NCI-H187 treated with DMSO at 0.1 percent for 48 hours (cell line): ENCODE measurements around the gene DCBLD1.

Experiments
- DNase-seq: peaks from one replicate; lab custom pipeline; 2025; lab: John Stamatoyannopoulos, UW

Gene DCBLD1

DNA sequence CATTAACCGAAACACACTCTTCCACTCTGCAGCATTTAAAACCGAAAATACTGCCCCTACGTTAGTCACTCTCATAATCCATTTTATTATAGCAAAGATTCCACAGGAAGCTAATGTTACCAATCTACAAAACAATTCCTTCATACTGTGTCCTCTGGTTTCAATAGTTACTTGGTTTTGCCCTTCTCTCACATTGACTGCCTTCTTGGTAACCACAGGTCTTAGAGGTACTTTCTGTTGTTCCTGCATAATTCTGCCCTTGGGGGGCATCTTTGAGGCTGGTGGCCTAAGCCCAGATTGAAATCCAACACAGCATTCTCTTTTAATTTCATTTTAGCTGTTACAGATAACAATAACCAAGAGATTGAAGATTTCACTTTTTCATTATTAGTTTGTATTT is 9.8 kb upstream of the DCBLD1 start:
- DNase-seq, result no peak

DNA sequence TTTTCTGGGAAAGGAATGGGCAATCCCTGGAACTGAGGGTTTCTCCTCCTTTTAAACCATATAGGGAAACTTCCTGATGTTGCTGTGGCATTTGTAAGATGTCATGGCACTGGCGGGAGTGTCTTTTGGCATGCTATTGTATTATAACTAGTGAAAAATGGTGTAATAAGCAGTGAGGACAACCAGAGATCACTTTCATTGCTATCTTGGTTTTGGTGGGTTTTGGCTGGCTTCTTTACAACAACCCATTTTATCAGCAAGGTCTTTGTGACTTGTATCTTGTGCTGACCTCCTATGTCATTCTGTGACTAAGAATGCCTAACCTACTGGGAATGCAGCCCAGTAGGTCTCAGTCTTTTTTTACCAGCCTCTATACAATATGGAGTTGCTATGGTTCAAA is 9.1 kb upstream of the DCBLD1 start:
- no peak for DNase-seq

DNA sequence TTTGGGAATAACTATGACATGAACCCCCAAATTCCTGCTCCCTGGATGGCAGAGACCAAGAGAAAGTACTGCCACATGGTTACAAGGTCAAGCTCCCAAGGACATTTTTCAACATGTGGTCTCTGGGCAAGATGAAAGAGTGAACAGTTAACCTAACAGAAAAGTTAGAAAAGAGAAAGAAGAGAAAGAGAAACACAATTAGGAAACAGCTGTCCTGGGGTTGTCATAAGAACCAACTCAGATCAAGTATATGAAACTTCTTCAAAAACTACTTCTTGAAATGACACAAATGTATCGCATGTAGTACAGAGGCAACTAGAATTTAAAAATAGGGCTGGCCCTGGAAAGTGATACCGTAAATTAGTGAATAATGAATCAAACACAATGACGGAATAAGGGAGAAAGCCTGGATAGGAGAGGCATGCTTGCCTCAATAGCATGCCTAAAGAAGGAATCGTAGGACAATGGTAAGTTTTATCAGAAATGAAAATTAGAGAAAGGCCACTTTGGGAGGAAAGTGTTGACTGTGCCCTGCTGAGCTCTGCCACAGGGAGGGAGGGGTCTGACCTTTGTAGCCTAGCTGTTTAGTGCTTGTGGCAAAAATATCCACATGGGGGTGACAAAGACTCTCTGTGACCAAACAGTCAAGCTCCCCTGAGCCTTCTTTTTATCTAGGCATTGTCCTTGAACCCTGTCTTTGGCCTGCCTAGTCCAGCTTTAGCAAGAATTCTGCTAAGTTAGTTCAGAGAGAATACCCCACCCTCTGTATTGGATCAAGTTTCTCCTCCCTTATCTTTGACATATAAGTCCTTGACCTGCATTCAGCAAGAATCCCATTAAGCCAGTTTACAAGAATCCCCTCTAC is 4.3 kb upstream of the DCBLD1 start:
- no peak for DNase-seq

DNA sequence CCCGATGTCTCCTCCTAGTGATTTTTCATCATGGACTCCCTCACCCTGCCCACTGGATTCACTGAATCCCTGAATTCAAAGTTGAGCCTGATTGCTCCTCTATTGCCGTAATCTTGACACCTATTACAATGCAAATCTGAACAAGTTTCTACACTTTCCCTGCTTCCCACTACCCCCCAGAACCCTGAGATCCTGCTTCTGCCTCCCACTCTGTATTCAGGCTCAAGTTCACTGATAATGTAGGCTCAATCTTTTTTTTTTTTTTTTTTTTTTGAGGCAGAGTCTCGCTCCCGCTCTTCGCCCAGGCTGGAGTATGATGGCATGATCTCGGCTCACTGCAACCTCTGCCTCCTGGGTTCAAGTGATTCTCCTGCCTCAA is 3.6 kb upstream of the DCBLD1 start:
- DNase-seq, result no peak

DNA sequence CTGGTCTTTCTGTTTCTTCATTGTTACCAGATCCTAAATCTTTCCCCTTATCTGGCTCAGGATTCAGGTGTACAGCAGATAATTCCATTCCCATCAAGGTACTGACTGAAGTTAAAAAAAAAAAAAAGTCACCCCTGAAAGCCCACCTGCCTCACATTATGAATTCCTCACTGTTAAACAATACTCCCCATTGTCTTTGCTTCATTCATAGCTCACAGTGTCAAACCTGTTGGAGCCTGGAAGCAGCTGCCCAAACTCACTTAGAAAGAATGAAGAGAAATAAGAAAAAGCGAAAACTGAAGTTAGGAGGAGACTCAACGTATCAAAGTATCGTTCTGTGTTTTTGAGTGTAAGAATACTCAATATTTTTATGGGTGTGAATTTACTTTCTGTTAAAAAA is 1.8 kb upstream of the DCBLD1 start:
- no peak for DNase-seq

DNA sequence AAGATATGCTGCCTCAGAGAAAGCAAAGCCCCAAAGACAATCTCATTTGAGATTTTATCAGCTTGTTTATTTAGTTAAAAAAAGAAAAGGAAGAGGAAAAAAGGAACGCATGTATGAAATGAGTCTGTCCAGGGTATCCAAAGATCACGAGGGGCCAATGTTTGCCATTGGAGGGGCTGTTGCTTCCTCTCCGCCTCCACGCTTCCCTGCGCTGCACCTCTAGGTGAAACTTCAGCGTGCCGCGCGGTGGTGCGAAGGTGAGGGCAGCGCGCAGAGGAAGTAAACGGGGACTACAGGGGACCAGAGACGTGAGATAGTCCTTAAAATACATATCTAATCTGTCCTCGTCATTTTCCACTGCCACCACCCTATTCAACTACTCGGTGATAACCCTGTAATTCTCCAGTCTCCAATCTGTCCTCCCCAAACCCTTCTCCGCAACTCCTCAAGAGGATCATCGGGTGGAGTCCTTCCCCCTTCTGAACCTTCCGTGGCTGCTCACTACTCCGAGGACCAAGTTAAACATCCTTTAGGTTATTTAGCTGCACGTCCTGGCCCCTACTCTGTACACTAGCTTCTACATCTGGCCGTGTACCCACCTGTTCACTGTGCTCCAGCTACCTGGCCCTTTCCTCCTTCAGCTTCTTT is 1.1 kb upstream of the DCBLD1 start:
- no peak for DNase-seq

DNA sequence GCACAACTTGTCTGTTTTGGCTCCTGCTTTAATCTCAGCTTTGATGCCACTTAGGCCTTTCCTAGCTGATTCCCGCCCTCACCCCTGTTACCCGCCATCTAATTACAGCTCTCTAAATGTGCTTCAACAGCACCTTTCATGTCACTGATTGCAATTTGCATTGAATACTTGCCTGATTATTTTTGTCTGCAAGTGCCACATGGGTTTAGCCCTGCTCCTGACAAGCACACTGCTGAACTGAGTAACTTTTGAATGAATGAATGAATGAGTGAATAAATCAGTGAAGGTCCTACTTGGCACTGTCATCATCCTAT is 591 bp upstream of the DCBLD1 start:
- no peak for DNase-seq

DNA sequence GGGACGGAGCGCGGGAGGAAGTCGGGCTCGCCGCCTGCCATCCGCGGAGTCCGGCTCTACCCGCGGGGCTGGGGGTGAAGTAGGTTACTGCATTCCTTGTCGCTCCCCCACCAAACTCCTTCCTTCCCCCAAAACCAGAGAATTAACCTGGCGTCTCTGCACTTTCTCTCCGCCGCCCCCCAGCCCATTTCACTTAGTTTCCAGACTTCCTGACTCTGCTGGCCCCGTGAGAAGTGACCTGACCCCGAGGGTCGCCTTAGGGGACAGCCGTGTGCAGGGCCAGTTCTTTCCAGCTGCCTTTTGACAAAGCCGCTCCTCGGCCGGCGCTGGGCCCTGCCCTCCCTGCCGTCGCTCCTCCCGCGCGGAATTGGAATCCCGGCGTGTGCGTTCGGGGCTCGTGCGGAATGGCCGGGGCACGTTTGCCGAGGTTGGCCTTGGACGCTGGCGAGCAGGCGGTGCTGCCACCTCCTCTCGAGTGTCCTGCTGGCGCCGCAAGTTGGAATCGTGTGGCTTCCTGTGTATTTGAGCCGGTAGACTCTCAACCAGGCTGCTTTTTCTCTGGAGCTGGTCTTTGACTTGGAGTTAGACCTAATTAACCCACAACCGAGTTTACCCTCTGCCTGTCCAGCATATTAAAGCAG is 650 bp downstream of the DCBLD1 start:
- no peak for DNase-seq

DNA sequence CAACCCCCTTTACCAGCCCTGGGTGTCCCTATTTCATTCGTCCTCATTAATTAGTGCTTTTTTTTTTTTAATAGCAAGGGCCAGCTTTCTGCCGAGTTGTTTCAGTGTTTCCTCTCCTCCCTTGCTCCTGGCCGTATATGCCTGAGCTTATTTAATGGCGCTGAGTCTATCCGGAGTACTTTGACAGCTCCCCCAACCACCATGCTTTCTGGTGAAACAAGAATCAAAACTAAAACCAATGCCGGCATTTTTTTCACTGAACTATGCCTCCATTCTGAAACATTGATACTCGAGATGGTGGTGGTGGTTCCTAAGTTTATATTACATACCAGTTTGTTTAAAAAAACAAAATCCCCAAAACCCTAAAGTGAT is 1.2 kb downstream of the DCBLD1 start:
- DNase-seq, result no peak

DNA sequence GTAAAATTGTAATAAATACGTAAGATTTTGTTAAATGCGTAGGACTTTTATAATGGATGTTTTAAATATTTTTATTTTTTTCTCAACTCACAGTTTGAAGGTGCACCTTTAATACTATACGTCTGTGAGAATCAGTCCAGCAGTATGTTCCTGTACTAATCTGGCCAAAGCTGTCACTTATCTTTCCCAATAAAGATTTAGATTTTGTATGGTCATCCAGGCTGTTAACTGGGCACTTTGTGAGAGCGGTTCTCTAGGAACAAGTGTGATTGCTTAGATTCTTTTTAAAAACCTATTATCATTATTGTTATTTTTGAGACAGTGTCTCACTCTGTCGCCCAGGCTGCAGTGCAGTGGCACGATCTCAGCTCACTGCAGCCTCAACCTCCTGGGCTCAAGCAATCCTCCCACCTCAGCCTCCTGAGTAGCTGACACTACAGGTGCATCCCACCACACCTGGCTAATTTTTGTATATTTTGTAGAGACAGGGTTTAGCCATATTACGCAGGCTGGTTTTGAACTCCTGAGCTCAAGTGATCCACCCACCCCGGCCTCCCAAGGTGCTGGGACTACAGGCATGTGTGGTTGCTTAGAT is 1.7 kb downstream of the DCBLD1 start:
- DNase-seq, result no peak

DNA sequence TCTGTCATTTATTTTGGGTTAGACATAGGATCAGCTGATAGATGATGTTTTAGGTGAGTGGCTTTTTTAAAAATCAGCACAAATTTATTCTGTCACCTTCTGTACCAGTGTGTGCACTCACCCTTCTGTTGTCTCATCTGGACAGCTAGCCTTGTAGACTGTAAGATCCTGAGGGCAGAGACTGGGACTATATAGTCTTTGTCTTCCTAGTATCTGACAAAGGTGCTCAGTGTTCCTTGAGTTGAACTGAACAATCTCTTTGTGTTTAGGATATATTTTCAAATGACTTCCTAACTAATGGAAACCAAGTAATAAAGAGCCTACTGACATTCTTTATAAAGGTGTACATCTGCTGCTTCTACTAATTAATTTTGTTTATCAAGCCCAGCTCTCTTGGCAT is 3.0 kb downstream of the DCBLD1 start:
- no peak for DNase-seq

DNA sequence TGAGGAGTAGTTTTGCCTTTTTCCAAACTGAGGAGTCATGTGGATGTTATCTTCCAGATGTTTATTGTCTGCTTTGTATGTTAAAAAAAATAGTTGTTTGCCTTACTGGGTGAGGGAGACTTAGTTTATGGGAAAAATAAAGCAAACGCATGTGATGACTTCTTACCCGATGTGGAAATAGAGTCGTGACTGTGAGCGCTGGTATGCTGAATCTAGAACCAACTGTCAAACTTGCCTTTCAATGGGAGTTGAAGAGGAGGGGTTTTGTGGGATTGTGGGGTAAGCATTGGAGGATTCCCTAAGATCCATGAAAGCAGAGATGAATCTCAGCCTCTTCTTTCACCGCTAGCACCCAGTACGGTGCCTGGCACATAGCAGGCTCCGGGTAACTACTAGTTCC is 5.3 kb downstream of the DCBLD1 start:
- DNase-seq, result no peak

DNA sequence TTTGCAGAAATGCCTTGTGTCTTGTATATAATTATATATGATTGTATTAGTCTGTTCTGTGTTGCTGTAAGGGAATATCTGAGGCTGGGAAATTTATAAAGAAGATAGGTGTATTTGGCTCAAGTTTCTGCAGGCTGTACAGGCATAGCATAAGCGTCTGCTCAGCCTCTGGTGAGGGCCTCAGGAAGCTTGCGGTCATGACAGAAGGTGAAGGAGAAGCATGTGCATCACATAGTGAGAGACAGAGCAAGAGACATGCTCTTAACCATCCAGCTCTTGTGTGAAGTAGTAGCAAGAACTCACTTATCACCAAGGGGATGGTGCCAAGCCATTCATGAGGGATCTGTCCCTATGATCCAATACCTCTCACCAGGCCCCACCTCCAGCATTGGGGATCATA is 6.5 kb downstream of the DCBLD1 start:
- DNase-seq, result no peak

DNA sequence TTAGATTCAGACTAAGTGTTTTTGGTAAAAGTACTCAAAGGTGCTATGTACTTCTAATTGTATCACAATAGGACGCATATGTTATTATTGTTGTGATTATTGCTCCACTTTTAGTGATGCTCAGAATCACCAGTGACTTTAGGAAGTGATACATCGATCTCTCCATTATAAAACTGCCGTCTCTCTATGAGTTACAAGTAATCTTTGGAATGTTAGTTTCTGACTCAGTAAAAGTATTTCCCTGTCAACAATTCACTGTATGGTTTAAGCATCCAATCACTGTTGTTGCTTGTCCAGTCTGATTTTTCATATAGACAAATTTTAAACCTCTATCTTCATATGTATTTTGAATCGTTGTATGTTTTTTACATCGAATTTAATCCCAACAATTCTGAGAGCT is 9.4 kb downstream of the DCBLD1 start:
- no peak for DNase-seq

DNA sequence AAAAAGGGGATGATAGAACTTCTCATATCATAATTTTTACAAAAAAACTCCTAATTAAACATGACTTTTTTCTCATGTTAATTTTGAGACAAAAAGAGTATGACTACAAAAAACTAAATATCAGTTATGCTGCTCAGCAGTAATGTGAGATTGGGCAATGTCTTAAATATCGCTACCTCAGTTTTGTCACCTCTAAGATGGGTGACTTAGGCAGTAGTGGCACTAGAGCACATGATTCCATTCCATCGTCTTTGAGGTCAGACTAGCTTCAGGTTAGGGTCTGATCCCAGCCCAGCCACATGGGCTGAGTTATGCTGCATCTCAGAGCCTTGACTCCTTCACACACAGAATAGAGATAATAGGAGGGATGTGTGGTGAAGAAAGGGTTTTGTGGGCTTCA is 11.0 kb downstream of the DCBLD1 start:
- DNase-seq, result no peak

DNA sequence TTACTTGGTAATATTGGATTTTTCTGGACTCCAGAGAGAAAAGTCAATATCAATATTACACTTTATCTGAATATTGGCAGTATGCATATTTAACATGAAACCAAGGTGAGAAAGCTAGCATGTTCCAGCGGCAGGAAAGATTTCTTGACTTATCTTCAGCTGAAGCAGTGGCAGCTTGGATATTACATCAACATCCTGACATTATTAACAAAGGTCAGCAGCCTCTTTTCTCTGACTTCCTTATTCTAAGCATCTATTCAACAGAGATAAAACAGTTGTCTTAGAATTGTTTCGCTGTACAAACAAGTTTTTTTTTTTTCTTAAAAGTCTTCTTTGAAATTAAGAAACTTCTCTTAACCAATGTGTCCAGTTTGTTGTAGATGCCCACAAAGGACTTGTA is 11.8 kb downstream of the DCBLD1 start:
- no peak for DNase-seq

DNA sequence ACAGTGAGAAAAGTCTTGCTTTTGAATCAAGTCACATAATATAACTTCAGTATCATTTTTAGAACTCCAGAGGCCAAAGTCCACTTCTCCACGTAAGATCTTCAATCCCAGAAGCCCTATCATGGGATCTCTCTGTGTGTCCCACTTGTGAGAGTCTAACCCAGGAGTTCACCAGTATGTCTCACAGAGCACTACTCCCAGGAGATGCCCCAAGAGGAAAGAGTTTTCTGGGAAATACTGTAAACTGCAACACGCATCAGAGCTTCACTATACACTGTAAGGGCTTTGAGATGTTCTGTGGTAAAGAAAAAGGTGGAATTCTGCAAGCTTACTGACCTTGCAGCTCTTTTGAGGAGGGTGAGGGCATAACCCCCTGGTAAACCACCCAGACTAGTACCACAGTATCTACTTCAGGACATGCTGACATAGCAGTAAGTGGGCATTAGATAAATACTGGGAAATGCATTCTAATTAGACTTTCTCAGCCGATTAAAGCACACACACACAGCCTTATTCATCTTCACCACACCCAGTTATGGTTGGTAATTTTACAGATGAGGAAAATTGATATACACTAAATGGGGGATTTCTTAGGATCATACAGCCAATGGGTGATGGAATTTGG is 12.3 kb downstream of the DCBLD1 start:
- no peak for DNase-seq

DNA sequence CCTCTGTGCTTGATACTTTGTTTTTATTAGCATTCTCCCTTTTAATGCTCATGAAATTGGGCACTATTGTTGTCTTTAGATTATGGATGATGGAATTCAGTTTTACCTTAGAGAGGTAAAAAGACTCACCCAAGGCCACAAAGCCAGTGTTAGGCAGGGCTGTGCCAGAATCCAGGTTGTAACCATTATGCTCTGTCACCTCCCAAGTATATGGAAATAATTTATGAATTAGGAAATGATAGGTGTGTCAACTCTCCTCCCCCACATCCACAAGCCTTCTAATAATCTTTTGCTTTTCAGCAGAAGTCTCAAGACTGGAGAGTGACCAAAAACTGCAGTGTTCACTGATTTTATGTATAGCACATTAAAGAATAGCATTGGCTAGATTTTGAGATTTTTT is 13.0 kb downstream of the DCBLD1 start:
- DNase-seq, result no peak

DNA sequence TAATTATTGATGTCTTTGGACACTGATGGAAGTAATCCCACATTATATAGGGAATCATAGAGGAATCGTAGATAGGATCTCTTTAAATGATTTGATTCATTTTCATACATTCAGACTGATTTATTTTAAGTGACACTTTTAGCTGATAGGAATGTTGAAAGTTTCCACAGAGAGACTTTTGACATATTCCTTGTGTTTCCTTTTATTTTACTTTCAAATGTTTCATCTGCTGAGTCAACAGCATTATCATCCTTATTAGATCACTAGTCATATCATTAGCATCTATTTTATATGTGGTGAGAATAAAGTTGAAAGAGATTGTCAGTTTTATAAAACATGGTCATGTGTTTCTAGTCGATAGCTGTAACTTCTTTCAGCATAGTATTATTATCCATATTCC is 13.4 kb downstream of the DCBLD1 start:
- DNase-seq, result no peak

DNA sequence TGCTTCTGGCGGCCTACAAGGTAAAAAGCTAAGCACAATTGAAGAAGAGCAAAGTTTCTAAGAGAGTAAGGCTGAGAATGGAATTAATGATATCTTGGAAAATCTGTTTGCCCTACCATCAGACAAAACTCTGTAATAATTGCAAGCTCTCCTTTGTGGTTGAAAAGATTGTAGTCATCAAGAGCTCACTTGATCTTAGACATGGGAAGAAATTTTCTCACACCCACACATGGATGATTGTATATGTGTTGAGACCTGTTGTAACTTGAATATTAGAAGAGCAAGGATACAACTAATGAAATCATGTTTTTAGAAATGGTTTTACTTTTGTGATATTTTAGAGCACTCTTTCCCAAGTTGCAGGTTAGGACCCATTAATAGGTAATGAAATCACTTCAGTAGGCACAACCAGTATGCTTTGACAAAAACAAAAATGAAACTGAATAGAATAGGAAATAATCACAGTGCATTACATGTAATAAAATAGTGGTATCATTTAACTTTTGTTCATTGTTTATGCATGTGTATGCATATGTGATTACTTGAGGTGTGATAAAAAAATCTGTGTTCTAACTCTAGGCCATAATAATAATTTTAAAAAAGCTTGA is 14.0 kb downstream of the DCBLD1 start:
- DNase-seq, result no peak

DNA sequence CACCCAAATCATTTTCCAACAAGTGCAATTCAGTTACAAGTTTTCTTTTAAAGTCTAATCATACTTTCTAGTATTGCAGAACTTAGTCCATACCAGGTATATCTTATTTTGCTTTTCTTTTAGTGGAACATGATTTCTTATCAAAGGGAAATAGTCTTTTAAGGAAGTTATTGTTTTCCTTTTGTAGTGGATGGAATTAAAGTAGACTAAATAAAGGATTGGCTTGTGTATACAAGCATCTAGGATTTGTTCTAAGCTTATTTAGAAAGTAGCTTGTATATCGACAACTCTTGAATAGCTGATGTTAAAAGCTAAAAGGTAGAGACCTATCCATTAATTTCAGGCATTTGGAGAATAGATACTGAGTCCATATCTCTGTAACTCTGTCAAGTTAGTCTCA is 14.8 kb downstream of the DCBLD1 start:
- DNase-seq, result no peak

DNA sequence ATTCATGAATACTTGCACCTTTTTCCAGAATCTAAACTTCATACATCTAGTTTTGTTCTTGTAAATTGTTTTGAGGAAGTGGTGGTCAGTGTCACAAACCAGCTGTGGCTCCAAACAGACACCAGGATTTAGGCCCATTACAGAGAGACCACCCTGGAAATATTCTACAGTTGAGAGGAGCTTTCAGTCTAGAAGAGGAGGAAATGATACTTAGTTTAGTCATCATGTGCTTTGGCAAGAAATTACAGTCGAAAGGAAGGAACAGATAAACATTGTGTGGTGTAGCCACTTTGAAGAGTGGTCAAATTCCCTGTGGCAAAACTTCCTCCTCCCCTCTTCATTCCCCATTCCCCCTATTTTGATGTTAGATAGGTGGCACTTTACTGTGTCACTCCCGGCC is 15.7 kb downstream of the DCBLD1 start:
- DNase-seq, result no peak
